Measurements from ENCODE around the gene EFHD2. TPM values are rescaled to one million over a fixed set of nuclear protein-coding genes. Genes with fewer than 3 reads are reported as not detected.

EFHD2 gene
- total and polyA plus RNA-seq, 2 of the 8 experiments (the other 6 are each of a cell fraction or from before 2014, with no cell fraction given): 24.4 to 25.1 TPM

- TF ChIP-seq POLR2A (IDR thresholded peaks at IDR 0.05; ENCODE audit: control extremely low read depth in 1 of 2, low read depth in 2 of 2, low read length in 2 of 2): no peak
Observed at GRCh38 chr1:15440357-15440756, 30.7 kb downstream of the EFHD2 start (continued).

All from H1 (cell line).